Right lobe of liver (tissue), 4 donors: Measurements from ENCODE around the gene RARG.

ENCODE experiments used
- CTCF ChIP-seq, 4 donors: fragments of 200-600 bp in 3 of 4; fragments of 450-650 bp in 1 of 4; IDR thresholded peaks; one replicate each; pipeline versions ENCODE4 v1.5.1 to v1.8.0; 2016 to 2022; ENCODE audit warnings: antibody characterized with exemption in 4 of 4, mild to moderate bottlenecking in 2 of 4
- POLR2A ChIP-seq: fragments of 450-650 bp; IDR thresholded peaks from one replicate; pipeline ENCODE4 v1.6.1; 2017; ENCODE audit warnings: antibody characterized with exemption, mild to moderate bottlenecking
- donor health status: DM: no; HTN: no; CAD: no.
- donor health status: DM: no; HTN: no; CAD: no.
- donor health status: DM: no; HTN: yes; CAD: no.

- no peak for TF ChIP-seq CTCF (IDR thresholded peaks at IDR 0.05)
- TF ChIP-seq POLR2A = no peak
Observed at GRCh38 chr12:53160673-53161072, 71.3 kb downstream of the RARG start.
